ENCODE results near the gene OR2V2.

DNA sequence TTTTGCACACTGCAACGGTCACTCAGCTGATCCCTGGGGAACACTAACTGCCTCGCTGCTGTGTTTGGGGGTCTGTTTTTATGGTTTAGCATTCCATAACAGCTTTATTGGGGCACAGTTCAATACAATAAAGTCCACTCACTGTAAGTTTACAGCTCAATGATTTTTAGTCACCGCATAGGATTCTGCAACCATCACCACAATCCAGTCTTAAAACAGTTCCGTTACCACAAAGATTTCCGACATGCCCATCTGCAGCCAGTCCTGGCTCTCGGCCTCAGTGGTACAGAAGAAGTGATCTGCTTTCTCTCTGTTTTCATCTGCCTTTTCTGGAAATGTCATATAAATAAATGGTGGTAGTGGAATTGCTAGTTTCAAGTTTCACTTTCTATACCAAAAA, 23.6 kb downstream of the OR2V2 start:
- TF ChIP-seq, protein P1, sequence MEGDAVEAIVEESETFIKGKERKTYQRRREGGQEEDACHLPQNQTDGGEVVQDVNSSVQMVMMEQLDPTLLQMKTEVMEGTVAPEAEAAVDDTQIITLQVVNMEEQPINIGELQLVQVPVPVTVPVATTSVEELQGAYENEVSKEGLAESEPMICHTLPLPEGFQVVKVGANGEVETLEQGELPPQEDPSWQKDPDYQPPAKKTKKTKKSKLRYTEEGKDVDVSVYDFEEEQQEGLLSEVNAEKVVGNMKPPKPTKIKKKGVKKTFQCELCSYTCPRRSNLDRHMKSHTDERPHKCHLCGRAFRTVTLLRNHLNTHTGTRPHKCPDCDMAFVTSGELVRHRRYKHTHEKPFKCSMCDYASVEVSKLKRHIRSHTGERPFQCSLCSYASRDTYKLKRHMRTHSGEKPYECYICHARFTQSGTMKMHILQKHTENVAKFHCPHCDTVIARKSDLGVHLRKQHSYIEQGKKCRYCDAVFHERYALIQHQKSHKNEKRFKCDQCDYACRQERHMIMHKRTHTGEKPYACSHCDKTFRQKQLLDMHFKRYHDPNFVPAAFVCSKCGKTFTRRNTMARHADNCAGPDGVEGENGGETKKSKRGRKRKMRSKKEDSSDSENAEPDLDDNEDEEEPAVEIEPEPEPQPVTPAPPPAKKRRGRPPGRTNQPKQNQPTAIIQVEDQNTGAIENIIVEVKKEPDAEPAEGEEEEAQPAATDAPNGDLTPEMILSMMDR (IDR thresholded peaks at IDR 0.05) = no peak
- TF ChIP-seq RFX5 (IDR thresholded peaks at IDR 0.05; ENCODE audit: low read length) (no peak), TAF1 (IDR thresholded peaks at IDR 0.05; ENCODE audit: borderline replicate concordance, low read depth, low read length) (no peak), NFIC (IDR thresholded peaks at IDR 0.05; ENCODE audit: borderline replicate concordance) (no peak), POLR2AphosphoS5 (IDR thresholded peaks at IDR 0.05; ENCODE audit: low read depth, low read length) (no peak), SIN3A (IDR thresholded peaks at IDR 0.05; ENCODE audit: borderline replicate concordance, low read depth, low read length) (no peak), EZH2phosphoT487 (IDR thresholded peaks at IDR 0.05; ENCODE audit: borderline replicate concordance, low read depth) (no peak), YY1 (IDR thresholded peaks at IDR 0.05; ENCODE audit: low read depth) (no peak)
- TF ChIP-seq, protein P2, sequence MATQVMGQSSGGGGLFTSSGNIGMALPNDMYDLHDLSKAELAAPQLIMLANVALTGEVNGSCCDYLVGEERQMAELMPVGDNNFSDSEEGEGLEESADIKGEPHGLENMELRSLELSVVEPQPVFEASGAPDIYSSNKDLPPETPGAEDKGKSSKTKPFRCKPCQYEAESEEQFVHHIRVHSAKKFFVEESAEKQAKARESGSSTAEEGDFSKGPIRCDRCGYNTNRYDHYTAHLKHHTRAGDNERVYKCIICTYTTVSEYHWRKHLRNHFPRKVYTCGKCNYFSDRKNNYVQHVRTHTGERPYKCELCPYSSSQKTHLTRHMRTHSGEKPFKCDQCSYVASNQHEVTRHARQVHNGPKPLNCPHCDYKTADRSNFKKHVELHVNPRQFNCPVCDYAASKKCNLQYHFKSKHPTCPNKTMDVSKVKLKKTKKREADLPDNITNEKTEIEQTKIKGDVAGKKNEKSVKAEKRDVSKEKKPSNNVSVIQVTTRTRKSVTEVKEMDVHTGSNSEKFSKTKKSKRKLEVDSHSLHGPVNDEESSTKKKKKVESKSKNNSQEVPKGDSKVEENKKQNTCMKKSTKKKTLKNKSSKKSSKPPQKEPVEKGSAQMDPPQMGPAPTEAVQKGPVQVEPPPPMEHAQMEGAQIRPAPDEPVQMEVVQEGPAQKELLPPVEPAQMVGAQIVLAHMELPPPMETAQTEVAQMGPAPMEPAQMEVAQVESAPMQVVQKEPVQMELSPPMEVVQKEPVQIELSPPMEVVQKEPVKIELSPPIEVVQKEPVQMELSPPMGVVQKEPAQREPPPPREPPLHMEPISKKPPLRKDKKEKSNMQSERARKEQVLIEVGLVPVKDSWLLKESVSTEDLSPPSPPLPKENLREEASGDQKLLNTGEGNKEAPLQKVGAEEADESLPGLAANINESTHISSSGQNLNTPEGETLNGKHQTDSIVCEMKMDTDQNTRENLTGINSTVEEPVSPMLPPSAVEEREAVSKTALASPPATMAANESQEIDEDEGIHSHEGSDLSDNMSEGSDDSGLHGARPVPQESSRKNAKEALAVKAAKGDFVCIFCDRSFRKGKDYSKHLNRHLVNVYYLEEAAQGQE (IDR thresholded peaks at IDR 0.05; ENCODE audit: low read depth, low read length) = no peak
- TF ChIP-seq, protein P3, sequence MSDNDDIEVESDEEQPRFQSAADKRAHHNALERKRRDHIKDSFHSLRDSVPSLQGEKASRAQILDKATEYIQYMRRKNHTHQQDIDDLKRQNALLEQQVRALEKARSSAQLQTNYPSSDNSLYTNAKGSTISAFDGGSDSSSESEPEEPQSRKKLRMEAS (IDR thresholded peaks at IDR 0.05; ENCODE audit: low read depth) = no peak

Data from SK-N-SH (cell line).